Smooth muscle cell (in vitro differentiated cells): Measurements from ENCODE around the gene TSNAXIP1. TPM values are rescaled to one million over a fixed set of nuclear protein-coding genes. Genes with fewer than 3 reads are reported as not detected.

ENCODE experiments used
- DNase-seq: peaks from one replicate; lab custom pipeline; 2025; ENCODE audit not compliant: unreplicated experiment; lab: John Stamatoyannopoulos, UW
- H2AFZ ChIP-seq: fragments of 200-600 bp; sonication (generic); 2 replicates; pipeline ENCODE4 v1.6.0; 2016; ENCODE audit warnings: antibody characterized with exemption, low read depth, mild to moderate bottlenecking
- H3F3A ChIP-seq: fragments of 200-600 bp; sonication (generic); 2 replicates; pipeline ENCODE4 v1.6.0; 2017; ENCODE audit warnings: antibody characterized with exemption, low read depth
- H3K27ac ChIP-seq: fragments of 200-600 bp; sonication (generic); 2 replicates; pipeline ENCODE4 v1.5.1; 2016; ENCODE audit warnings: low read depth, mild to moderate bottlenecking
- H3K27me3 ChIP-seq: fragments of 200-600 bp; sonication (generic); 2 replicates; pipeline ENCODE4 v1.6.1; 2016; ENCODE audit warnings: low read depth, mild to moderate bottlenecking
- H3K36me3 ChIP-seq: fragments of 200-600 bp; sonication (generic); 2 replicates; pipeline ENCODE4 v1.5.1; 2016; ENCODE audit warnings: low read depth
- H3K4me1 ChIP-seq: fragments of 200-600 bp; sonication (generic); 2 replicates; pipeline ENCODE4 v1.5.1; 2016; ENCODE audit warnings: low read depth
- H3K4me2 ChIP-seq: fragments of 200-600 bp; sonication (generic); 2 replicates; pipeline ENCODE4 v1.6.0; 2016; ENCODE audit warnings: mild to moderate bottlenecking
- H3K4me3 ChIP-seq: fragments of 200-600 bp; sonication (generic); 2 replicates; pipeline ENCODE4 v1.5.1; 2016; ENCODE audit warnings: mild to moderate bottlenecking
- H3K79me2 ChIP-seq: fragments of 200-600 bp; sonication (generic); 2 replicates; pipeline ENCODE4 v1.6.0; 2016; ENCODE audit warnings: low read depth, mild to moderate bottlenecking
- H3K9ac ChIP-seq: fragments of 200-600 bp; sonication (generic); 2 replicates; pipeline ENCODE4 v1.6.0; 2016; ENCODE audit warnings: low read depth
- H3K9me3 ChIP-seq: fragments of 200-600 bp; sonication (generic); replicated peaks from 2 replicates; pipeline ENCODE4 v1.5.1; 2016; ENCODE audit warnings: low read depth
- H4K20me1 ChIP-seq: fragments of 200-600 bp; sonication (generic); 2 replicates; pipeline ENCODE4 v1.6.0; 2016; ENCODE audit warnings: low read depth
- WGBS: methylation state at CpG from one replicate; pipeline ENCODE4 v1.1.7; 2016; ENCODE audit warnings: low lambda C conversion rate; 5-methylcytosine and 5-hydroxymethylcytosine counted together
- polyA plus RNA-seq: library from polyadenylated mRNA; unstranded; fragments of >200 nt; fragmentation: Nextera tagmentation; extraction: Ambion mirVana; gene quantifications from 2 replicates; pipeline ENCODE4 v1.2.1, GENCODE V29; 2016
- total RNA-seq: library from RNA; depleted of rRNA; stranded (reverse); fragments of >200 nt; gene quantifications from 2 replicates; pipeline ENCODE4 v1.2.3, GENCODE V29; 2014
- TF ChIP-seq, protein P1 (sequence below): fragments of 200-600 bp; sonication (generic); IDR thresholded peaks from 2 replicates; pipeline ENCODE4 v1.5.1; 2017; ENCODE audit warnings: borderline replicate concordance, mild to moderate bottlenecking, antibody characterized with exemption; ENCODE audit not compliant: insufficient read depth, poor library complexity, severe bottlenecking

Gene TSNAXIP1
- total and polyA plus RNA-seq, 2 experiments from 2014 or later: 0.18 to 1.0 TPM

DNA sequence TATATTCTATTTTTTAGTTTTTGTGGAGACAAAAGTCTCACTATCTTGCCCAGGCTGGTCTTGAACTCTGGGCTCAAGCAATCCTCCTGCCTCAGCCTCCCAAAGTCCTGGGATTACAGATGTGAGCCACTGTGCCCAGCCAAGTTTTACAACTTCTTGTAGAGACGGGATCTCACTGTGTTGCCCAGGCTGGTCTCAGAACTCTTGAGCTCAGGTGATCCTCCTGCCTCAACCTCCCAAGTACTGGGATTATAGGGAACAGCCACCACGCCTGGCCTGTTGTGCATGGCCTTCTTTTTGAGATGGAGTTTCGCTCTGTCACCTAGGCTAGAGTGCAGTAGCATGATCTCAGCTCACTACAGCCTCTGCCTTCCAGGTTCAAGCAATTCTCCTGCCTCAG lies 47.0 kb downstream of the TSNAXIP1 start:
- whole genome bisulfite sequencing: 100% methylated on average over 3 of the region's 3 CpGs
- no peaks in the 10 kb centered on the region for H3K36me3 ChIP-seq
- H3K9ac ChIP-seq: no peak overlapping the region
- no peaks in the 10 kb centered on the region for H3F3A ChIP-seq
- TF ChIP-seq, protein P1, sequence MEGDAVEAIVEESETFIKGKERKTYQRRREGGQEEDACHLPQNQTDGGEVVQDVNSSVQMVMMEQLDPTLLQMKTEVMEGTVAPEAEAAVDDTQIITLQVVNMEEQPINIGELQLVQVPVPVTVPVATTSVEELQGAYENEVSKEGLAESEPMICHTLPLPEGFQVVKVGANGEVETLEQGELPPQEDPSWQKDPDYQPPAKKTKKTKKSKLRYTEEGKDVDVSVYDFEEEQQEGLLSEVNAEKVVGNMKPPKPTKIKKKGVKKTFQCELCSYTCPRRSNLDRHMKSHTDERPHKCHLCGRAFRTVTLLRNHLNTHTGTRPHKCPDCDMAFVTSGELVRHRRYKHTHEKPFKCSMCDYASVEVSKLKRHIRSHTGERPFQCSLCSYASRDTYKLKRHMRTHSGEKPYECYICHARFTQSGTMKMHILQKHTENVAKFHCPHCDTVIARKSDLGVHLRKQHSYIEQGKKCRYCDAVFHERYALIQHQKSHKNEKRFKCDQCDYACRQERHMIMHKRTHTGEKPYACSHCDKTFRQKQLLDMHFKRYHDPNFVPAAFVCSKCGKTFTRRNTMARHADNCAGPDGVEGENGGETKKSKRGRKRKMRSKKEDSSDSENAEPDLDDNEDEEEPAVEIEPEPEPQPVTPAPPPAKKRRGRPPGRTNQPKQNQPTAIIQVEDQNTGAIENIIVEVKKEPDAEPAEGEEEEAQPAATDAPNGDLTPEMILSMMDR: no peak
- no peak overlapping the region for H3K4me2 ChIP-seq
- H4K20me1 ChIP-seq: peaks cover 98% of the 10 kb centered on the region
- no peaks in the 10 kb centered on the region for H3K4me1 ChIP-seq
- H3K79me2 ChIP-seq: peaks cover 98% of the 10 kb centered on the region
- H3K27ac ChIP-seq: no peak overlapping the region
- DNase-seq: no peak
- H3K9me3 ChIP-seq: no peaks in the 10 kb centered on the region
- H3K27me3 ChIP-seq: no peaks in the 10 kb centered on the region
- no peak overlapping the region for H2AFZ ChIP-seq
- no peak overlapping the region for H3K4me3 ChIP-seq

DNA sequence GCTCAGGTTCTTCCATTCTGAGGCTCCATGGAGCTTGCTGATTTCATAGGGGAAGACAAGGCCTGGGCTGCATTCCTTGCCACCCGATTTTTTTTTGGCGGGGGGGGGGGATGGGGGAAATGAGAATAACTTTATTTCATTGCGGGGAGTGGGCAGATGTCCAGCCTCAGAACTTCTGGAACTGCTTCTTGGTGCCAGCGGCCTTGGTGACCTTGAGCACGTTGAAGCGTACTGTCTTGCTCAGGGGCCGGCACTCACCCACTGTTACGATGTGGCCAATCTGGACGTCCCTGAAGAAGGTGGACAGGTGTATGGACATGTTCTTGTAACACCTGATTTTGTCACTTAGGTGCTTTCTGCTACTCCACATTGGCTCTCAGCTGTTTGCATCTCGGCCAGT lies 49.1 kb downstream of the TSNAXIP1 start:
- WGBS: 92% methylated on average over 9 of the region's 10 CpGs
- peaks cover 99% of the 10 kb centered on the region for H4K20me1 ChIP-seq

DNA sequence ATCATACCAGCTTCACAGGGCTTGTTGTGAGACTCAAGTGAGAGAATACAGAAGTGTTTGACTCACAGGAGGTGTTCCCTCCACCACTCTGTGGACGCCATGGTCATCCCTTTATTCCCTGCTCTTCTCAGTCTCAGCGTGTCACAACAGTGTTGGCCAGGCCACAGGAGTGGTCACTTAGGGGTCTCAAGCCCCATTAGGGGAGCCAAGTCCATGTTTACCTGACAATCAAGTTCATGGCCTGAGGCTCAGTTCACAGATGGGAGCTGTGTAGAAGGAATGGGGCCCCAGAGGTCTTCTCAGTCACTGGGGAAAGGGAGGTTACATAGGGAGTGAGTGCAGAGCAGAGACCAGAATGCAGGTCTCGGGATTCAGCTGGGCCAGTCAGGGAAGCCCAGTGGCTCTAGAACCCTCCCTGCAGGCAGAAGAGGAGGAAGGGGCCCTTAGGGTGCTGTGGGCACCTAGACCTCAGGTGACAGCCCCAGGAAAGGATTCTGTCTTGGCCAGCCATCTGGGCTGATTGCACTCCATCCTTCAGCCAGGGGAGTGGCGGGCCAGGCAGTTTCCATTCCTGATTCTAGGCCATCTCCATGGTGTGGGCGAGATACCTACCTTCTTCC lies 50.3 kb downstream of the TSNAXIP1 start:
- Histone ChIP-seq H4K20me1 (peaks cover 100% of the 10 kb centered on the region), H3K4me2 (peak overlapping the region; percentile 35), H3K4me1 (no peaks in the 10 kb centered on the region), H3K27ac (peak overlapping the region; percentile 99), H3K9ac (peak overlapping the region; percentile 87), H2AFZ (no peak overlapping the region), H3K27me3 (no peaks in the 10 kb centered on the region), H3K79me2 (peaks cover 98% of the 10 kb centered on the region), H3K4me3 (no peak overlapping the region), H3F3A (no peaks in the 10 kb centered on the region), H3K9me3 (no peaks in the 10 kb centered on the region), H3K36me3 (no peaks in the 10 kb centered on the region)
- DNase-seq: no peak
- 92% methylated on average over 5 of the region's 5 CpGs for WGBS
- TF ChIP-seq, protein P1: no peak

More for the DNA sequence above, 49.1 kb downstream of the TSNAXIP1 start:
- Histone ChIP-seq H3K9me3 (no peaks in the 10 kb centered on the region), H3K27ac (peak overlapping the region; percentile 99), H3K4me2 (no peak overlapping the region), H3K4me3 (no peak overlapping the region), H3K9ac (peak overlapping the region; percentile 43), H3F3A (no peaks in the 10 kb centered on the region), H3K36me3 (no peaks in the 10 kb centered on the region), H3K4me1 (no peaks in the 10 kb centered on the region), H3K79me2 (peaks cover 98% of the 10 kb centered on the region), H2AFZ (no peak overlapping the region), H3K27me3 (no peaks in the 10 kb centered on the region)
- no peak for DNase-seq
- TF ChIP-seq, protein P1: no peak
